OCI-LY1 (cell line): ENCODE data around the gene CFAP210.

Source experiments
- EZH2 ChIP-seq: fragments of 200-600 bp; sonication (generic), shearing (Covaris generic); IDR thresholded peaks from 2 replicates; pipeline ENCODE4 v1.8.0; 2017; ENCODE audit warnings: borderline replicate concordance, mixed run types, mild to moderate bottlenecking, antibody characterized with exemption, low read length, moderate library complexity, mixed read lengths
- TF ChIP-seq, protein P1 (sequence below): fragments of 200-600 bp; sonication (generic), shearing (Covaris generic); IDR thresholded peaks from 2 replicates; pipeline ENCODE4 v1.5.1; 2017; ENCODE audit warnings: mild to moderate bottlenecking, antibody characterized with exemption, low read length, moderate library complexity, mixed read lengths

GRCh38 chr2:169707626-169708025 lies 13.4 kb upstream of the CFAP210 start:
- TF ChIP-seq, protein P1, sequence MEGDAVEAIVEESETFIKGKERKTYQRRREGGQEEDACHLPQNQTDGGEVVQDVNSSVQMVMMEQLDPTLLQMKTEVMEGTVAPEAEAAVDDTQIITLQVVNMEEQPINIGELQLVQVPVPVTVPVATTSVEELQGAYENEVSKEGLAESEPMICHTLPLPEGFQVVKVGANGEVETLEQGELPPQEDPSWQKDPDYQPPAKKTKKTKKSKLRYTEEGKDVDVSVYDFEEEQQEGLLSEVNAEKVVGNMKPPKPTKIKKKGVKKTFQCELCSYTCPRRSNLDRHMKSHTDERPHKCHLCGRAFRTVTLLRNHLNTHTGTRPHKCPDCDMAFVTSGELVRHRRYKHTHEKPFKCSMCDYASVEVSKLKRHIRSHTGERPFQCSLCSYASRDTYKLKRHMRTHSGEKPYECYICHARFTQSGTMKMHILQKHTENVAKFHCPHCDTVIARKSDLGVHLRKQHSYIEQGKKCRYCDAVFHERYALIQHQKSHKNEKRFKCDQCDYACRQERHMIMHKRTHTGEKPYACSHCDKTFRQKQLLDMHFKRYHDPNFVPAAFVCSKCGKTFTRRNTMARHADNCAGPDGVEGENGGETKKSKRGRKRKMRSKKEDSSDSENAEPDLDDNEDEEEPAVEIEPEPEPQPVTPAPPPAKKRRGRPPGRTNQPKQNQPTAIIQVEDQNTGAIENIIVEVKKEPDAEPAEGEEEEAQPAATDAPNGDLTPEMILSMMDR: no peak
- TF ChIP-seq EZH2: no peak
